Skin of body (tissue), 1 donor: ENCODE data around the gene NUDT16. TPM values are rescaled to one million over a fixed set of nuclear protein-coding genes. Genes with fewer than 3 reads are reported as not detected.

ENCODE experiments used
- total RNA-seq: library from RNA; depleted of rRNA; stranded (reverse); fragments of >200 nt; gene quantifications from one replicate; pipeline ENCODE4 v1.2.3, GENCODE V29; 2014

NUDT16 gene
- total RNA-seq, 1 donor from 2014 or later = 9.3 TPM

Other genes starting within 250 kb of the NUDT16 start
- gene MRPL3, start 121.2 kb downstream of the NUDT16 start, total RNA-seq = 68.4 TPM